Activated naive CD4-positive, alpha-beta T cell treated with Interleukin-2 at 50 U/mL for 16 hours (primary cell): ENCODE results near the gene SERGEF.

Experiments
- DNase-seq: peaks from one replicate; pipeline ENCODE4 v3.0.0-alpha.2; 2020

Gene SERGEF

DNA sequence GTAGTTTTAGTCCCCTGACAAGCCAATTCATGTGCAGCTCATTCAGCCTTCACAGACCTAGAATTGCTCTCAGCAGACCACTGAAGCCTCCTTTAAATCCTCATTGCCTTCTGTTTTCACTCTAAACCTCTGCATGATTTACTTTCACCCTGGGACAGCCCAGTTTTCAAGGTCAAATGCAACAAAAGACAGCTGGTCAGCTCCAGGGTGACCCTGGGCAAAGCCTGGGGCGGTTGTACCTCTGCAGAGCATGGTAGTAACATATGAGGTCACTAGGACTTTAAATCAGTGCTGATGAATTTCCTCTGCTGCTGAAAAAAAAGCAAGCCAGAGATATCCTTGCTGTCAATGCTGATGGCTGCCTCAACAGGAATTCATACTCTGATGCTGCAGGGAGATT, 62.2 kb downstream of the SERGEF start:
- DNase-seq = no peak

- no peak for DNase-seq
These were observed 64.6 kb downstream of the SERGEF start for GRCh38 chr11:17948296-17948695.

GRCh38 chr11:17939542-17939941, 73.3 kb downstream of the SERGEF start:
- DNase-seq = no peak

- no peak for DNase-seq
These were observed 76.1 kb downstream of the SERGEF start for GRCh38 chr11:17936790-17937189.

DNA sequence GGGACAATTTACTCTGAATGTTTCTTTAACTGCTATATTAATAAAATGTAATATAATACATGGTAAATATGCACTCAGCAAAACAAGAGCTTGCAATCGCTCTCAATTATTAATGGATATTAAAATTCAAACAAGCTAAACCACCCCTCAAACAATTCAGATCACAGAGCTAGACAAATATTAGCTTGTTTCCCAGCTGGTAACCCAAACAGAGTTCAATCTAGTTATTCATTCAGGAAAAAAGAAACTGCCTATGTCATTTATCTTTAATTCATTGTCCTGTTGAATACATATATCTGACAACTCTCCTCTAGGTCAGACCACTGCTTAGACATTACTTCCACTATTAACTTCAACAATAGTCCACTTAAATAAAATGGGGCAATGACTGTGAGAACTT, 78.7 kb downstream of the SERGEF start:
- DNase-seq = no peak

GRCh38 chr11:17933708-17934107, 79.1 kb downstream of the SERGEF start:
- DNase-seq = no peak

DNA sequence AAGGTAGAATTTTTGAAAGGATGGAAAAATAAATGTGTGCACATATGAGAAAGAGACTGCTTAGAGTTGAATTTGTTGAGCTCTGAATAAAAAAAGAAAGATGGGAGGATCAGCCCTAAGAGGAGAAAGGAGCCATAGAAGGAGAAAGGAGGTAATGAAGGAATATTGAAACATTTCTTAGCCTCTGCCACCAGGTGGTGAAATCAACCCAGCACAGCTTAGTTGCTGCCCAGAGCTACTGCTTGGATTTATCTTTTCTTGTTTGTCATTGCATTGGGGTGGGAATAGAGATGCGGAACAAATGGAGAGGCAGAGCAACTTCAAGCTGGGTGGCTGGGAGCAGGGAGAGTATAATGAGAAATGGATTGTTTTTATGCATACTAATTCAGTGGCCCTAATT, 80.4 kb downstream of the SERGEF start:
- DNase-seq = no peak

DNA sequence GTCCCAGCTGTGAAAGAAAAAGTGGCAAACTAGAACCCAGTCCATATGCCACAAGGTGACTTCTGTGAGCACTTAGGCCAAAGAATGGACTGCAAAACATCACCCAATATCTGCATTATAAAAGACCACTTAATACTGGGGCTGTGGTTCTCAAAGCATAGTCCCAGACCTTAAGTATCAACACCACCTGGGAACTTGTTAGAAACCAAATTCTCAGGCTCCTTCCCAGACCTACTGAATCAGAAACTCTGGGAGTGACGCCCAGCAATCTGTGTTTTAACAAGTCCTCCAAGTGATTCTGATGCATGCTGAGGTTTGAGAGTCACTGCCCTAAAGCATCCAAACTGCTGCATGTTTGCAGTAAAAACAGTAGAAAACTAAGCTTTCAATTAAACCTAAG, 81.3 kb downstream of the SERGEF start:
- DNase-seq = no peak

GRCh38 chr11:17930544-17931125, 82.2 kb downstream of the SERGEF start:
- DNase-seq = no peak

DNA sequence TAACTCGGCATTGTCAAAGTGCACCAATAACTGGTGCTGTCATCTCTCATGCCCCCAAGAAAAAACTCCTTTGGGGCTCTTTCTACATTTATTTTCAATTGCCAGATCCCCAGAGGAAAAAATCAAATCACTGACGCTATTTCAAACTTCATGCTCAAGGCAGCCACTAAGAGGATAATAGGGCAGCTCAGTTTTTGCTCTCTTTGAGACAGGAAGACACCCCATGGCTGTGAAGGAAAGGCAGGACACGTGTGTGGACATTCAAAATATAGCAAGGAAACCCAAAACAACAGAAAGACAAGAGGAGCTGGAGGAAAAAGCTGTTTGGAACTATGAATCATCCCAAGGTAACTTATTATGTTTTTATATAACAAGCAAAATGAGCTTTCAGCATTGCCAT, 83.7 kb downstream of the SERGEF start:
- no peak for DNase-seq

GRCh38 chr11:17927681-17928343, 85.0 kb downstream of the SERGEF start:
- no peak for DNase-seq

- DNase-seq = no peak
These were observed 85.8 kb downstream of the SERGEF start for GRCh38 chr11:17927041-17927440.

- DNase-seq = no peak
These were observed 88.1 kb downstream of the SERGEF start for GRCh38 chr11:17924713-17925112.

DNA sequence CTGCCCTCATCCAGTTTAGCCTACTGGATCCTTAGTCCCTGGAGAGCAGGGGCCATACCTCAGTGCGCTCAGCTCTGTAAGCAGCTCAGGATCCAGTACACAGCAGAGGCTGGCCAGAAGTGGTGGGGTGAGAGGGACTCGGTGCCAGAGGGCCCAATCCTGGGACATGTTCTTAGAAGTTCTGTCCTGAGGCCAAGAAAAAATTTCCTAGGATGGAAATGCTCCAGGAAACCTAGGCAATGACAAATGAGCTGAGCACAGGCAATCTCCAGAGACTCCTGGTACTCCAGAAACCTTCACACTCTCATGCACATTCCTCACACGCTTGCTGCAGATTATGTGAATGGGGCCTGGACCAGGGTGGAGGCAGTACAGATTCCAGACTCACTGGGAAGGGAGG, 89.6 kb downstream of the SERGEF start:
- DNase-seq = no peak

GRCh38 chr11:17922416-17922788, 90.4 kb downstream of the SERGEF start:
- no peak for DNase-seq

- no peak for DNase-seq
These were observed 91.0 kb downstream of the SERGEF start for GRCh38 chr11:17921659-17922415.

- DNase-seq = no peak
These were observed 94.7 kb downstream of the SERGEF start for GRCh38 chr11:17918049-17918605.

- no peak for DNase-seq
These were observed 95.3 kb downstream of the SERGEF start for GRCh38 chr11:17917556-17917955.

GRCh38 chr11:17915500-17916143, 97.2 kb downstream of the SERGEF start:
- no peak for DNase-seq

DNA sequence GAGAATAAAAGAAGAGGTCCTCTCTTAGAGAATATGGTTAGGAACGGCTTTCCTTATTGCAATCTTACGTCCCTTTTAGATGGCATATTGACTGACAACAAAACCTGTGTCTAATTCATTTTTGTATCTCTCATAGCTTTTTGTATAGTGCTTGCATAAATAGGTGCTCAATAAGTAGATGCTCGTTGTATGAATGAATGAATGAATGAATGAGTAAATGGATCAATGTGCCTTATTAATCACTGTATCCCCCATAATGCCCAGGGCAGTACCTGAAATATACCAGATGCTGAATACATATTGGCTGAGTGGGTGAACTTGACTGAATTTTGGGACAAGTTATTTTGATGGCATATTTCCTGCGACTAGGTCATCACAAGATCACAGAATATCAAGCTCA, 97.9 kb downstream of the SERGEF start:
- DNase-seq = no peak

- no peak for DNase-seq
These were observed 105.8 kb downstream of the SERGEF start for GRCh38 chr11:17907046-17907445.

GRCh38 chr11:17906436-17906835, 106.4 kb downstream of the SERGEF start:
- no peak for DNase-seq

- no peak for DNase-seq
These were observed 107.4 kb downstream of the SERGEF start for GRCh38 chr11:17905477-17905876.

GRCh38 chr11:17901481-17901880, 111.4 kb downstream of the SERGEF start:
- DNase-seq = no peak
